ELF-1 (cell line): ENCODE results near the gene LEPR.
"Not testable (repeated sequence)": the region's sequence is repeated elsewhere in the genome, so short reads cannot be mapped to it uniquely, and the experiment has no call there.

ENCODE experiments used
- DNase-seq: peaks from one replicate; pipeline ENCODE4 v3.0.0-alpha.2; 2016; ENCODE audit warnings: low read depth, low spot score

Gene LEPR, protein sequence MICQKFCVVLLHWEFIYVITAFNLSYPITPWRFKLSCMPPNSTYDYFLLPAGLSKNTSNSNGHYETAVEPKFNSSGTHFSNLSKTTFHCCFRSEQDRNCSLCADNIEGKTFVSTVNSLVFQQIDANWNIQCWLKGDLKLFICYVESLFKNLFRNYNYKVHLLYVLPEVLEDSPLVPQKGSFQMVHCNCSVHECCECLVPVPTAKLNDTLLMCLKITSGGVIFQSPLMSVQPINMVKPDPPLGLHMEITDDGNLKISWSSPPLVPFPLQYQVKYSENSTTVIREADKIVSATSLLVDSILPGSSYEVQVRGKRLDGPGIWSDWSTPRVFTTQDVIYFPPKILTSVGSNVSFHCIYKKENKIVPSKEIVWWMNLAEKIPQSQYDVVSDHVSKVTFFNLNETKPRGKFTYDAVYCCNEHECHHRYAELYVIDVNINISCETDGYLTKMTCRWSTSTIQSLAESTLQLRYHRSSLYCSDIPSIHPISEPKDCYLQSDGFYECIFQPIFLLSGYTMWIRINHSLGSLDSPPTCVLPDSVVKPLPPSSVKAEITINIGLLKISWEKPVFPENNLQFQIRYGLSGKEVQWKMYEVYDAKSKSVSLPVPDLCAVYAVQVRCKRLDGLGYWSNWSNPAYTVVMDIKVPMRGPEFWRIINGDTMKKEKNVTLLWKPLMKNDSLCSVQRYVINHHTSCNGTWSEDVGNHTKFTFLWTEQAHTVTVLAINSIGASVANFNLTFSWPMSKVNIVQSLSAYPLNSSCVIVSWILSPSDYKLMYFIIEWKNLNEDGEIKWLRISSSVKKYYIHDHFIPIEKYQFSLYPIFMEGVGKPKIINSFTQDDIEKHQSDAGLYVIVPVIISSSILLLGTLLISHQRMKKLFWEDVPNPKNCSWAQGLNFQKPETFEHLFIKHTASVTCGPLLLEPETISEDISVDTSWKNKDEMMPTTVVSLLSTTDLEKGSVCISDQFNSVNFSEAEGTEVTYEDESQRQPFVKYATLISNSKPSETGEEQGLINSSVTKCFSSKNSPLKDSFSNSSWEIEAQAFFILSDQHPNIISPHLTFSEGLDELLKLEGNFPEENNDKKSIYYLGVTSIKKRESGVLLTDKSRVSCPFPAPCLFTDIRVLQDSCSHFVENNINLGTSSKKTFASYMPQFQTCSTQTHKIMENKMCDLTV

DNA sequence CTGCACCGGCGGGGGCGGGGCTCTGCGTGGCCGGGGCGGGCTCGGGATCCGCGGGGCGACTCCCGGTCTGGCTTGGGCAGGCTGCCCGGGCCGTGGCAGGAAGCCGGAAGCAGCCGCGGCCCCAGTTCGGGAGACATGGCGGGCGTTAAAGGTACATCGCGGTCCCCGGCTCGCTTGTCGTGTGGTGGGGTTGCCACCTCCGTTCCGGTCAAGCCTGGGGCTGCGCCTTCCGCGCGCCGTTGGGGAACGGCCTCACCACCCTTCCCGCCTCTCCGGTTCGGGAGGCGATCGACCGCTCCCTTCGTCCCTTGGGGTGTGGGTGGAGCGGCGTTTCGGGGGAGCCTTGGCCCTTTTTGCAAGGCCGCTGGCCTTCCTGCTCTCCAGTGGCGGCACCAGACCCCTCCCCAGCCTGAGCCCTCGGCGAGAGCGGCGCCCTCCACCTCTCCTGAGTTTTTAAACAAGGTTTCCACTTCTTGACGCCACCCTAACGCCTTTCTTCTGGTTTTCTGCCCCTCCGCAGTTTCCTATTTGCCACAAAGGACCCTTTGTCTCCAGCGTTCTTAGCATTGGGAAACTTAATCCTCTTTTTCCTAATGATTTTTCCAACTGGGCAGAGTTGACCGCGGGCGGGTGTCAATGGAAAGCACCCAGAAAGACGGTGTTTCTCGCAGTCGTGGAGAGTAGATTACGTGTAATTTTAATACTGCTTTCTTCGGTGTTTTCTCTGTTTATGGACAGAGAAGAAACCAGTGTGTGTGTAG, at the start of gene LEPR, which contains the start of gene LEPROT:
Gene LEPR, plus strand, starts transcription at position 79 of the 761 bp plus-strand sequence. CDS start 144,898 bp downstream, outside the sequence.
Gene LEPROT, plus strand, starts transcription at position 79 of the 761 bp plus-strand sequence. Its CDS starts 57 bp downstream, at position 136.
- DNase-seq, result peak; percentile 86

DNA sequence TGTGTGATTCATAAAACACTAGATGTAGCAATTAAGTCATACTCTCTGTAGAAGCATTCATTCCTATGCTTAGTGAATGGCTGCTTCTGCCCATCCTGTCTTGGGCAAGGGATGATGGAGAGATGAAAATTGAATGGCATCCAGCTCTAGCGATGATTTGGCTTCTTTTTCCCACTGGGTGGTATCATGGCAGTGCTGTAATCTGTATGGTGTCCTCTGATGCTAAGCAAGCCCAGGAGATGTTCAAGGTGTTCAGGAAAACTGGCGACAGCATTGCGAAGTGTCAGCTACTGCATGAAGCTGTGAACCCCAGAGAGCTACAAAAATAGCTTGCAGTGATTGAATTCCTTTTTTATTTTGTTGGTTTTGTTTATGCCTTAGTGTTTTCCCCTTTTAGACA, 48.9 kb upstream of the LEPR start:
- DNase-seq, result no peak

DNA sequence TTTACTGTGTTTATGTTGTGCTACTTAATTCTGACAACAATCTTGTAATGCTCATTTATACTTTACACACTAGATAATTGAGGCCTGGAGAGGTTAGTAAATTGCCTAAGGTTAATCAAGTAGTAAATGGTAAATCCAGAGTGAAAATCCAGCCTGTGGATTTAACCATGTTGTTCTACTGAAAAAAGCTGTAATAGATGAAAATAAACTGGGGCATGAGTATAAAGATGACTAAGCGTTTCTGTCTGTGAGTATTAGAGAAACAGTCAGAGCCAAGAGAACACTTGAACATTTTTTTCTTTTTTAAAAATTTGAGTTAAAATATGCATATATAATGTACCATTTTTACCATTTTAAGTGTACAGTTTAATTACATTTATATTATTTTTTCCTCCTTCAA, 47.9 kb upstream of the LEPR start:
- DNase-seq, result no peak

DNA sequence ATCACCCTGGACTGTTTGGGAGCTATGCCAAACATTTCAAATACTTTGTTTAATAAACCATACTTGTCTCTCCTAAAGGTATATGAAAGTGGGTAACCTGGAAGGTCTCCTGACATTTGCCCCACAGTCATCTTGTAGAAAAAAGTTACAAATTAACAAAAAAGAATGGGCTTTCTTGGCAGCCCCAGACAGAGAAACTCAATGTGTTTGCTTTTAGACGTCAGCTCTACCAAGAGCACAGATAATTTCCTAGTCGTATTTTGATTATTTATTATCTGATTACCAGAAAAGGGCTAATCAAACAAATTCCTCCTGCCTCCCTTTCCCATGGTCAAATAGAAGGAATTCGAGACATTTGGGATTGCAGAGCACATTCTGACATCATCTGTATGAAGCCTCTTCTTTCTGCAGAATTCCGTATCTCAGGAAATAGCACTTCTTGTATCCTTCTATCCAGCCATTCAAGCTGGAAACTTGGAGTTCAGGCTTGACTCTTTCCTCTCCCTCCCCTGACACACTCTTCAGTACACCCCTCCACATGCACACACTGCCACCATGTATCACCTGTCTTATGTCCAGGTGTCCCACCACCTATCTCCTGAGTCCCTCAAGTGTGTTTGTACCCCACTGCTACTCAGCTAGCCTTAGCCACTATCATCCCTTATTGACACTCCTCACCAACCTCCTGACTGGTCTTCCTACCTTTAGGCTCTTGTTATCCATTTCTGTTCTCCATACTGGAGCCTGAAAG, 42.8 kb upstream of the LEPR start:
- no peak for DNase-seq

DNA sequence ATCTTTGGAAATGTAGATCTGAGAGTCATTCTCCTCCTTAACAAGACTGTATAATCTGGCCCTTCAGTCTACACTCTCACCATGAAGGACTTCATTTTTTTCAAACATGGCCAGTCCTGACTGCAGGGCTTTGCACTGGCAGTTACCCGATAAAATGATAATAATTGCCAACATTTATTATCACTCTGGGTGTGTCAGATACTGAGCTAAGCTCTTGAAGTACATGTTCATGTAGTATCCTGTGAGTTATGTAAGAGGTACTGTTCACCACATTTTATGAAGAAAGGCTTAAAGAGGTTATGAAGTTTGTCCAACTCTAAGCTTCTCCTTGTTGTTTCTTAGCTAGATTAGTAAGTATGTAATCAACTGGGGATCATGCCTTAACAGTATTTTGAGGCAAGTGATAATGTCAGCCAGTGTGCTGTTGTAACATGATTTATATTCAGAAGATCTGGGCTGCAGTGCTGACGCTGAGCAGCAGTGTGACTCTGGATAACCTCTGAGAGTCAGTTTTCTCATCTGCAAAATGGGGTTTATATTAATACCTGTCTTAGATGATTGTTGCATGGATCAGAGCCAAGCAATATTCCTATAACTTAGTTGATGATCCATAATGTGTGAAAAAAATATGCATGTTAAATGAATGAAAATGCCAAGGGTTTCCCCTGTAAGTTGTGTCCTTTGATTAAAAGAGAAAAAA, 42.1 kb upstream of the LEPR start:
- DNase-seq, result no peak

DNA sequence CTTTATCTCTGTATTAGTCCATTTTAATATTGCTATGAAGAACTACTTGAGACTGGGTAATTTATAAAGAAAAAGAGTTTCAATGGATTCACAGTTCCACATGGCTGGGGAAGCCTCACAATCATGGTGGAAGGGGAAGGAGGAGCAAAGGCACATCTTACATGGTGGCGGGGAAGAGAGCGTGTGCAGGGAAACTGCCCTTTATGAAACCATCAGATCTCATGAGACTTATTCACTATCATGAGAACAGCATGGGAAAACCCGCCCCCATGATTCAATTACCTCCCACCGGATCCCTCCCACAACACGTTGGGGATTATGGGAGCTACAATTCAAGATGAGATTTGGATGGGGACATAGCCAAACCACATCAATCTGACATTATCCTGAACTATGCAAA, 36.0 kb upstream of the LEPR start:
- not testable (repeated sequence) for DNase-seq

DNA sequence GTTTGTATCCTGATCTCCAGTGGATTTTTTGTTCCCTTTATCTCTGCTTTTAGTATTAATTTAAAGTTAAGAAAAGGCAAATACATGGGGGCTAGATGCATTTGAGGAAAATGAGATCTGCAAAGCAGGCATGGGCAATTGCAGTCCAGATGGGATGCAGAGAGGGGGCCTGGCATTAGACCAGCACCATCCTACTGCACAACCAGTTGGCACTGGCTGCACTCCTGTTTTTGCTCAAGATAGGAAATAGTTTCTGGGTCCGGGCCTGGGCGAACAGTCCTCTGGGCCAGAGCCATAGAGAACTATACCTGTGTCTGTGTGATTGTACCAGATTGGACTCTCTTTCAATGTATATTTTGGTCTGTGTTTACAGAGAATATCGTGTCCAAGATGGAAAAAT, 34.0 kb upstream of the LEPR start:
- DNase-seq, result no peak

DNA sequence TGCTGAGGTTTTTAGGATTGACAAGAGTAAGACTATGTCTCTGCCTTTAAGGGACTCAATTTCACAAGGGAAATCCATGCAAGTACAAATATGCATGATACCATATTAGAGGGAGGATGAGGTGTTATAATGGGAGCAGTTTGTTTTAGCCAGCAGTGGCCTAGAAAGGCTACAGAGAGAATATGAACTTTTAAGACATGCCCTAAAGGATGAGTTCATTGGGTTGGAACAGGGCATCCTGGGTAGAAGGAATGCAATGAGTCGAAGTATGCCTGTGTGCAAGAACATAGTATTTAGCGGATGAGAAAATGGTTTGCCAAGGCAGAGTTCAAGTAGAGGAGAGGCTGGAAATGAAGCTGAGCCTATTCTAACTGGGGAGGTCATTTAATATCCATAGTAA, 32.6 kb upstream of the LEPR start:
- no peak for DNase-seq

DNA sequence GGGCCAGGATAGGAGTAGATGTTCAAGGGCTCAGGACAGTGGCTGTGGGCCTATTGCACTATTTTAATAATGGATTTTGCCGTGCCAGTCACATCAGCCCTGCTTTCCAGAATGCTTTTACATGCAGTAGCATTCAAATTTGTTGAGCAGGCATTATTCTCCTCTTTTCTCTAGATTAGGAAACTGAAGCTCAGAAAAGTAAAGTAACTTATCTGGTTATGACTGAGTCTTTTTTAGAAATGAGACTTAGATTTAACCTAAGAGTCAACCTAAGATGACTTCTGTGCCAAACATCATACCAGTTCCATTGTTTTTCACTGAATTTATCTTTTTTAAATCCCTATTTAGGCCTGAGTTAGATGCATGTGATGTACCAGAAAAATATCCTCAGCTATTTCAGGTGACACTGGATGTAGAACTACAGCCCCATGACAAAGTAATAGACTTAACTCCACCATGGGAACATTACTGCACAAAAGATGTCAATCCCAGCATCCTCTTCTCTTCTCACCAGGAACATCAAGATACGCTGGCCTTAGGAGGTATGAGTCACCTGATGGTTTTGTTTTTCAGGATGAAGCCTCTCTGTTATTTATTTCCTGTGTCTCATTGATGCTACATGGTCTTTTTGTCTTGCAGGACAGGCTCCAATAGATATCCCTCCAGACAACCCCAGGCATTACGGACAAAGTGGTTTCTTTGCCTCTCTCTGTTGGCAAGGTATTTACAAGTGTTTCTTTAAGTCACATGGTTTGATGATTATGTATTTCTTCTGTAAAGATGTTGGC, 31.4 kb upstream of the LEPR start:
- no peak for DNase-seq

DNA sequence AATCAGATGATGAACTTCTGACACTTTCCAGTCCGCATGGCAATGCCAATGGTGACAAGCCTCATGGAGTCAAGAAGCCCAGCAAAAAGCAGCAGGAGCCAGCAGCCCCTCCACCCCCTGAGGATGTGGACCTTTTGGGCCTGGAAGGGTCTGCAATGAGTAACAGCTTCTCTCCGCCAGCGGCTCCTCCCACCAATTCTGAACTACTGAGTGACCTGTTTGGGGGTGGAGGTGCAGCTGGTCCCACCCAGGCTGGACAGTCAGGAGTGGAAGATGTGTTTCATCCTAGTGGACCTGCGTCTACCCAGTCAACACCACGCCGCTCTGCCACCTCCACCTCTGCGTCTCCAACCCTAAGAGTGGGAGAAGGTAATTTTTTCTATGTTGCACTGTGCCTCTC, 28.0 kb upstream of the LEPR start:
- no peak for DNase-seq

DNA sequence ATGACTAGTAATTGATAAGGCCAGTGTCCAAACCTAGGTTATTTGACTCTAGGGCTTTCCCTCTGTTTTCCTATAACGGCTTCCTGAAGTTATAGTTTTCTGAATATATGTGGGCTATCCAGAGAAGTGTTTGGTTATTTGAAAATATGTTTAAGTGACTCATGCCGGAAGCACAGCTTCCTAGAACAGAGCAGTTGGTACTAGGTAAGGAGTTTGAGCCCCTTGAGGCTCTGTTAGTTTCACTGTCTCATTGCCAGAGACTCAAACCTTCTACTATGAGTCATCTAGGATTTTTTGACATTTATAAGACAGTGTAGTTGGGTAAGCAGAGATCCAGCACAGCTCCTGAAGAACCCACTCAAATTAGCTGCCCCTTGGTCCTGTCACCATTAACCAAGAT, 27.1 kb upstream of the LEPR start:
- no peak for DNase-seq

DNA sequence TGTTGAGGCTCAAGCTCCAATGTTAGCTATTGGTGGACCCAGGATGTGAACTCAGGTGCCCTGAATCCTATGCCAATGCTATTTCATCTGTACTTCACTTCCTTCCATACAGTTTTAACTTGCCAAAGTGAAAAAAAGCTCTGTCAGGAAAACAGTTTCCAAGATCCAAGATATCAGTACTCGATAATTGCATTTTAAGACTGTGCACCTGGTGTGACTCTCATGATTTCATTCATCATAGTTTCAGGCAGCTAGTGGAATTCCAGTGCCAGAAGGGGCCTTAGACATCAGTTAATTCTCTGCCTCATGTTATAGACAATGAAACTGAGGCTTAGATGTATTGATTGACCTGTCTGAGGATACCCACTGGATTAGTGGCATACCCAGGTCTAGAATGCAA, 26.5 kb upstream of the LEPR start:
- no peak for DNase-seq

DNA sequence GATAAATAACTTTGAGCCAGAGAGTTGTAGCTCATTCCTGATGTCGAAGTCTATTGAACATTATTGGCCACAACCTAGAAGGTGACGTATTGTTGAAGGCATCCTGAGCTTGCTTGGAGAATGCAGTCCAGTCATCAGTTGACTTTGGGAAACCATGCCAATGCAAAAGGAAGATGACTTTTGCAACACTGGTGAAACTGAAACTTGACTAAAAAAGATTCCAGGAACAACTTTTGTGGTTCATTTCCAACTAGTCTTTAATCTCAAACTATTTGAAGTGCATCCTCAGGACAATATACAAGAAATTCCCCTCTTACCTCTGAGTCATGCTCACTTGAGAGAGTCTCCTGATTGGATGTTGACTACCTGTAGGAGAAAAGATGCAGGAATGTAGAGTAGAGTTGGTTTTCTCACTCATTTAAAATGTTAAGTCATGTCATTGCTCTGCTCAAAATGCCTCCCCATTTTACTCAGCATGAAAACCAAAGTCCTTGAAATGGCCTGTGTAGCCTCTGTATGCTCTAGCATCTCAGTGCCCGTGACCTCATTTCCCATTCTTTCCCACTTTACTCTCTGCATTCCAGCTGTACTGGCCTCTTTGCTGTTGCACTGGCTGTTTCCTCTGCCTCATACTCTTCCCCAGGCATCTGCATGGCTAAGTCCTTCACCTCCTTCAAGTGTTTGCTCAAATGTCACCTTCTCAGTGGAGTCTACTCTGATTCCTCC, 24.4 kb upstream of the LEPR start:
- no peak for DNase-seq

DNA sequence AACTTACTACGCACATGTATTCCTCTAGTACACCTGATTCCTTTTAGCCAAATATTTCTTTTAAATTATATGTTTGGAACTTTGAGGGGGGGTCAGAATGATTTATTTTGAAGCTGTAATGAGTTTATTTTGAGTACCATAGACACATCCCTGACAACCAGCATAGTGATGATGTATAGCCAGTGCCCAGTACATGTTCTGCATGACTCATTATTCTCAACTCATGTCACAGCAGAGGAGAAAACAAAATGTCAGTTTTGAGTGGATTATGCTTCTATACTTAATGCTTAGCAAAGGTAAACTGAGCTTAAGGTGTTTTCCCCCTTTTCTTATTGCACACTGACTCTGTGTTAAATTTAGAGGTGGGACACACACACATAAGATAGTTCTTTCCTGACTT, 22.4 kb upstream of the LEPR start:
- no peak for DNase-seq

DNA sequence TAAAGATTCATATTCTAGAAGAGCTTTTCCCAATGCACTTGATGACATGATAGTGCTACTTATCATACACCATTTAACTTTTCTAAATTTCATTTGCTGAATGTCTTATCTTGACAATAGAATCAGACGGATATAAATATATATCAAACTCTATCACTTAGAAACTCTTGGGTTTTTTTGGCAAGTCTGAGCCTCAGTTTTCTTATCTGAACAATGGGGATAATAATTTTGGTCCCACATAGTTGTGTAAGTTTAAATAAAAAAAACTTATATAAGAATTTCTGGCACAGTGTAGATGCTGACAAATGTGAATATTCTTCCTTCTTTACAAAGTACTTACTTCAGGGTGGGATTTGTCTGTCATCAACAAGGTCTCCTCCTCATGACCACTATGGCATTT, 21.5 kb upstream of the LEPR start:
- DNase-seq, result no peak

DNA sequence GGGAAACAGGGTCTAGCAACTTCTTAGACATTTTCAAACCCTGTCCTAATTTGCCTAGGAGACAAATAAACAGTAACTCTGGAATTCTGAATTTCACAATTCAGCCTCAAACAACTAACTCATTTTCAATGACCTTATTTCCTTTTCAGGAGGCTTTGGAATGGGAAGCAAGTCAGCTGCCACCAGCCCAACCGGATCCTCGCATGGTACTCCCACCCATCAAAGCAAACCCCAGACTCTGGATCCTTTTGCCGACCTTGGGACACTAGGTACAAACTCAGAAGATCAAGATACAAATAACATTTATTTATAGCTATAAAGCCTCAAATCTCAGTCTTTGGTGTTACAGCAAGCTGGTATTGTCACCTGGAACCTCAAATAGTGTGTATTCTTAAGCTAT, 18.9 kb upstream of the LEPR start:
- DNase-seq, result no peak

DNA sequence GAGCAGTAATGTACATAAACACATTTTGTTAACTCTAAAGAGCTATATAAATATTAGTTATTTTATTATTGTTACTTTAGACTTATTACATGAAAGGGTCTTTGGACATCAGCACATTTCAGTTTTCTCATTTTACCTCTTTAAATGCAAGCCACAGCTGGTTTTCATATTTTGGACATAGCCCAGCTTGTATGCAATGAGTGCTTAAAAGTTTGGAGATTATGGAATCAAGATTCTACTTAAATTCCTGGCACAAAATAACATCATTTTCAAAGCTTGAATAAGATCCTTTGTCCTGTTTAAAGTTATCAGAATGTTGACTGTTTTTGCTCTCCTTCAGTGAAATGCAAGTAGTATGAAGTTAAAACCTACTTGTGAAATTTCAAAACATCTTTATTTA, 15.5 kb upstream of the LEPR start:
- no peak for DNase-seq

DNA sequence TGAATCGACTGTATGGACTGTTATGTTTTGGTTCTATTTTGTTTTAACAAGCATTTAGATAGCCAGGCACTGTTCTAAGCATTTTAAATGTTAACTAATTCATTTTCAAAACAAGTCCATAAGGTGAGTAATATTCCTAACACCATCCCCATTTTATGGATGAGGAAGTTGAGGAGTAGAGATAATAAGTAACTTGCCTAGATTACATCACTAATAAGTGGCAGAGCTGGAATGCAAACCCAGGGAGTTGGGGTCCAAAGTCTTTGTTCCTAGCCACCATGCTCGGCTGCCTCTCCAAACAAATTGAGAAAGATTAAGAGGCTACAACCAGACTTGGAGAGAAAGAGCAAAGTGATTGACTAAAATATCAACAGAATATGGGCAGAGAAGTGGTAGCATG, 12.6 kb upstream of the LEPR start:
- DNase-seq, result no peak

DNA sequence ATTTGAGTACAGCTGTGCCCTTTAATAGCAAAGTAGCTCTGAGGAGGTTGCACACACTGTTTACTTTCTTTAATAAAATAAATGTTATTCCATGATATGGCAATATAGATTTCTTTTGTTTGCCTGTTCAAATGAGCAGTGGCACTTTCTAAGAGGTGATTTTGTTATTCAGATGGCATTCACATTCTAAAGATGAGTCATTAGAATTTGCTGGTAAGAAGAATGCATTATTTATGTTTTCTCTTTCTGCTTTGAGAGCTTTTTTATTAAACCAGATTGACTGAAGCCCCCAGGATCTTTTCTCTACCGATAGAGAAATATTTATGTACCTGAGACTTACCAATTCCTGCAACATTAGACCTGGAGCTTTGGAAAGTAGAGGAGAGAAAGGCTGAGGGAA, 11.2 kb upstream of the LEPR start:
- no peak for DNase-seq
